Measurements from ENCODE around the gene TCF7L2. TPM values are rescaled to one million over a fixed set of nuclear protein-coding genes. Genes with fewer than 3 reads are reported as not detected.

Gene TCF7L2
- total RNA-seq, 1 donor from 2014 or later: 1.3 TPM

DNA sequence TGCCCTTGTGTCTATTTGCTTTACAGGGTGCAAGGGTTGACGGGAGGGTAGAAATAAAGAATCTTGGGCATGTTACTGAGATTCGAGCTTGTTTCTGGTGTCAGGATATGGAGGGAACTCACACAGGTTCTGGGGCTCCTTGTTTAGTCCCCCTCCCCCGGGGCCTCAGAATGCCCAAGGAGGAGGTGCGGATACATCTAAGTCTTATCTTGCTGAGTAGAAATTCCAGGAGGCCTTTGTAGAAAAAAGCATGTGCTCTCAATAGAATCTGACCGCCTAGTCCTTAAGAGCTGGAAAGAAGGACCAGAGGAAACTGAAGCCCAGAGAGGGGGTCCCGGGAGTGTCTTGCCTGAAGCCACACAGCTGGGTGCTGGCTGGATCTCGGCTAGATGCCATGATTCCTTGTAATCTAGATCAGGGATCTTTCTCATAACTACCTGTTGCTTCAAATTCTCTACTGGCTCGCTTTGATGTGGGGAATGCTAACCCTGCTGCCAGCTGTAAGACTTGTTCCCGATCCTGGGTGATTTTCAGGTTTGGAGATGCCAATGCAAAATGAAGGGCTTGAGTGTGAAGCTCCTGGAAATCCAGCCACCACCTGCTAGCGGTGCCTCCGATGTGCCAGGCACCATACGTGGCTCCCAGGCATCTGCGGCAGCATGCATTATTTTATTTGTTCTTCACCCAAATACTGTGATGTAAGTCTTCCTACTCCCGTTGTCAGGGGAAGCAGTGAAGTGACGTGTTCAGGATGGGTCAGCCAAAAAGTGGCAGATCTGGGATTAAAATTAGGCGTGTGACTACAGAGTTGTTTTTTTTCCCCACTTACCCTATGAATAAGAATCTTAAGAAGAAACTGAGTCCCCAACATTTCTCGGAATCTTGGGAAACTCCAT is 226.0 kb downstream of the TCF7L2 start:
- no peak for DNase-seq (ENCODE audit: low read depth in 2 of 2)

DNA sequence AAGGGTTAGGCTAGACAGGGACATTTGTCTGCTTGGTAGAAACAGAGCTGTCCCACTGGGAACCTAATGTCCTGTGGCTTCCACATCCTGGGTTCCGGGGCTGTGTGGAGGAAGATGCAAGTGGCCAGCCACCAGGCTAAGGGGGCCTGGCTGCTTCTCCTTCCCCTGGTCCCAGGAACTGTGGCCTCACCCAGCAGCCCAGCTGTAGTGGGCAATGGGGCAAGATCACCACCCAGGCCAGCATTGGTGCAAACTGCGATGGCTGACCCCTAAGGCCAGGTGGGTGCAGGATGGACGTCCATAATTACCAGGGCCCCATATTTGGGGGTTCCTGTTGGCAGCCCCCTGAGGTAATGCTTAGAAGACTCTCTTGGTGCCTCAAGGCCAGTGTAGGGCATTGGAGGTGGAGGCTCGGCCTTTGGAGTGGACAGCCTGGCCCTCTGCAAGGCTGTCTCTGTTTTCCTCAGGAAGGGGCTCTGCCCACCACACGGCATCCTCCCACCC is 226.7 kb downstream of the TCF7L2 start:
- DNase-seq (ENCODE audit: low read depth in 2 of 2): no peak

DNA sequence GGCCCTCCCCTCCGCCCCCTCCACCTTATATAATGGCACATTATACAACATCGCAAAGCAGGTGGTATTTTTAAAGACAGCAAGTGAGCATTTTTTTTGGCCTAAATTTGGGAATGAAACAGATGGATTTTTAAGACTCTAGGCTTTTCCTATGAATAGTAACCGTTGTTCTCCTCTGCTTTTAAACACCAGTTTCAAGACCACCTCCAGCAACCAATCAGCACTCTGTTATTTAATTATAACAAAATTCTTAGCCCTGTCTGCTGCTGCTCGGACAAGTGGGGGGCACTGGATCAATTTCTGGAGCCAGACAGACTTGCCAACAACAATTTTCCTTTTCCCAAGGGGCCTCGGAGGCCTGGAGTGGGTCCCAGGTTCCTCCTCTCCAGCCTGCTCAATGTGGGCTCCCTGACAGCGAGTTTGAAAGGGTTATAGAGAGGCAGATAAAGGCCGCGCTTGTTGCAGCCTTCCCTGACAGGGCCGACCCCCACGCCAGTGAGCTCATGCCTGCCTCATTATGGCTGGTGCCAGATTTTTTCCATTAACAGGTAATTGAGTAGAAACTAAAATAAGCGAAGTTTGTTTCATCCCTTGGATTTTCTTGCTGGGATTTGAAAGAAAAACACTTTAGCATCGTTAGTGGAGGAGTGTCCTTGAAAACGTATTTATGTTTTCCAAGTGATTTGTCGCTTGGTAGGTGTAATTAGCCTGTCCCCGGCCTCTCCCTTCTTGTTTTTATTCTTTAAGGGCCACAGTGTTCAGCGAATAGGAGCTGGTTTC is 227.3 kb downstream of the TCF7L2 start:
- DNase-seq (ENCODE audit: low read depth in 2 of 2): no peak

DNA sequence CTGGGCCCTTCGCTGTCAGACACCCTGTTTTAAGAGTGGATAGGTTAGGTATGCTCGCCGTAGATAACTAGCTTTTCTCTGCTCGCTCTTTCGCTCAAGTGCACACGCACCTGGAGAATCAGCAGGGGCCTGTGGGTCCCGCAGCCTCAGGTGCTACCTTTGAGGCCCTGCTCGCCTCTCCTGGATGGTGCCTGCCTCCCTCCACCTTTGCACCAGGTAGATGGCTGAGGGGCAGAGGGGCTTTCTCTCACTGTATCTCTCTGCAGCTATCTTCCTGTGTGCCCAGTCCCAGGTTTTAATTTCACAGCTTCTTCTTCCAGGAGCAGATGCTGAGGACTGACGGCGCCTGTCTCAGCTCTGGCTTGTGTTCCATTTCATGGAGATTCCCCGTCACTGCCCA is 227.9 kb downstream of the TCF7L2 start:
- no peak for DNase-seq (ENCODE audit: low read depth in 2 of 2)

DNA sequence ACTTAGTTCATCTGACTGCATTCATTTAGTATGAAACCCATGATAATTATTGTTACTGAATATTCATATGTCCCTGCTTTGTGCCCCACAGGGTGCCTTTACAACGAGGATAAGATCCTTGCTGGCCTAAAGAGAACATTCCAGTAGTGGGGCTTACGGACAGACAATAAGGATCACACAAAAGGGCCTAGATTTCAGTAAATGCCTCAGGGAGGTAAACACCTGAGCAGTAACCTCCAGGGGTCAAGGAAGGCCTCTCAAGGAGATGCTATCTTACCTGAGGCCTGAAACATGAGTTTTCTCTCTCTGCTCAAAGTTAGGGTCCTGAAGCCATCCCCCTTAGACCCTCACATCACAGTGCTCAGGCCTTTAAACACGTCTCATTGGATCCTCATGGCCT is 228.7 kb downstream of the TCF7L2 start:
- no peak for DNase-seq (ENCODE audit: low read depth in 2 of 2)

DNA sequence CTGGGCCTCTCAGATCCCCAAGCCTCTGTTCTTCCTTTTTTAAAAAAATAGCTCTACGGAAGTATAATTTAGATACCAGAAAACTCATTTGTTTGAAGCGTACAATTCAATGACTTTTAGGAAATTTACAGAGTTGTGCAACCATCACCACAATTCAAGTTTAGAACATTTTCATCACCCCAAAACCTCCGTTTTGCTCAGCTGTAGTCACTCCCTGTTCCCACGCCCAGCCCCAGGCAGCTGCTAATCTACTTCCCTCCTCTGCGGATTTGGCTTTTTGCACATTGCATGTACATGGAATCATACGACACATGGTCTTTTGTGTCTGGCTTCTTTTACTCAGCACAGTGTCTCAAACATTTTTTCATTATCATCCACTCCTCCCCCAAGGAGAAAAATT is 229.2 kb downstream of the TCF7L2 start:
- no peak for DNase-seq (ENCODE audit: low read depth in 2 of 2)

DNA sequence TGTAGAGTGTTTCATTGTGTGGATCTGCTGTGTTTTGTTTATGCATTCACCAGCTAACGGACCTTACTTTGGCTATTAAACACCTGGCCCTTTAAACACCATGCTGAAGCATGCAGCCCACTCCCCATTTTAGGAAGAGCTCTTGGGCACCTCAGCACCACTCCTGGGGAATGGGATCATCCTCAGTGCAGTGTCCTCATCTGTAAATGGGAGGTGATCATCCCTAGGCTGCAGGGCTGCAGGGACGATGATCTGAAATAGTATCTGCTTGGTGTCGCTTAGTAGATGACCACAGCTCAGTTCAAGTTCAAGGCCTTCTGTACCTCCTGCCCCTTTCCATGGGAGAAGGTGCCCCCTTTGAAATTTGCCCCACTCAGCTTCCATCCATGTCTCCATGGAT is 229.9 kb downstream of the TCF7L2 start:
- DNase-seq (ENCODE audit: low read depth in 2 of 2): no peak

DNA sequence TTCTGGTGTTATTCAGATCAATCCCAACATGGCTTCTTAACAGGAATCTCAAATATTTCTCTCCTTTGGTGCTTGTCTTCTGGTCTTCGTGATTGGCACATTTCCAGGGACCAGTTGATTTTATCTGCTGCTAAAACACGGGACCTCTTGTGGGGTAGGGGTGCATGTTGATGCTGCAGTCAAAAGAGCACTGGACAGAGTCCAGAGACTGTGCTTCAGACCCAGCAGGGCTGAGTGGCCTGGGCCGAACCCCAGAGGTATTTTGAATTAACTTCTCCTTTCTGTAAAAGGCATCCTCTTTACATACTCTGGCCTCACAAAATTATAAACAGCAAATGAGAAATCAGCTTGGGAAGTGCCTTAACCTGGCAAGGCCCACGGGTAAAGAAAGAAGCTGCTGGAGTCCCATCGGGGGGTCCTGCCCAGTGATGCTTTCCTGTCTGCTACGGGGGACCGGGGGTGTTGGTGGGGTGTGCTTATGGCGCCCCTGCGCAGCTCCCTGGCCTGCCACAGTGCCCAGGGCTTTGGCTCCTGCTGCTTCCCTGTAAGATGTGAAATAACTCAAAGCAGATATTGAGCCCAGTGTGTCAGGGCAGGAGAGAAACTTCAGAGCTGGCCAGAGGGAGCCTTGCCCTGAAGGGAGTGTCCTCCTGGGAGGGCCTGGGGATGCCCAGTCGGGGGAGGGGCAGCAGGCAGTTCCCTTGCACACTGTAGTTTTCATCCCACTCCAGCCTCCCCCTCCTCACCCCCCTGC is 230.5 kb downstream of the TCF7L2 start:
- no peak for DNase-seq (ENCODE audit: low read depth in 2 of 2)

DNA sequence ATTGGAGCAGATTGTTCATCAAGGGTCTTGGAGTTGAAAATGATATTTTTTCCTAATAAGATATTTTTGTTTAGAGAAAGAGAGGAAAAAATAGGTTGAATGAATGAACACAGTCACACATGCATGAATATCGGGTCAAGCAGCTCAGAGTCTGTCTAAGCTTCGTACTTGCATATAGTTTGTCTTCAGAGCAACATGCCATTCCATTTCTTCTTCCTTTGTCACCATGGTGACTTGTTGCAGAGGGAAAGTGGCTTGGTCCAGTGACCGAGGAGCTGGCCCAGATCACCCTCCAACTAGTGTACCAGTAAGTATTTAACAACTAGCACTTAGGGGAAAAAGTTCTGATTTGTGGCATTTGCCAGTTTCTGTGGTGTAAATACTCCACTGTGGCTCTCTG is 232.1 kb downstream of the TCF7L2 start:
- no peak for DNase-seq (ENCODE audit: low read depth in 2 of 2)

DNA sequence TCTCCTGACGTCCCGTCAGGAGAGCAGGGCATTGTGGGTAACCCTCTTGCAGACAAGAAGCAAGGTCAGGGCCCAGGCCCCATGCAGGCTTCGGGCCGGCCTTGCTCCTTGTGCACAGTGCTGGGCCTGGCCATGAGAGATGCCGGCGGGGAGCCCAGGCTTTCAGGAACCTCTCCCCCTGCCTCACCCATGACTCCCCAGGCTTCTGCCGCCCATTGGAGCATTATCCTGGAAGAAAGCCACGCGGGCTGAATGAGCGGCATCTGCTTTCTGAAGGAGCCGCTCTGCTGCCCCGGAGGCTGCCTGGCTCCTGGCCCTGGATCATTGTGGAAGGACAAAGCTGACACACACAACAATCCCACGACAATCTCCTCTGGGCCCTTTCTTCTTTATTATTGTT is 233.5 kb downstream of the TCF7L2 start:
- no peak for DNase-seq (ENCODE audit: low read depth in 2 of 2)

DNA sequence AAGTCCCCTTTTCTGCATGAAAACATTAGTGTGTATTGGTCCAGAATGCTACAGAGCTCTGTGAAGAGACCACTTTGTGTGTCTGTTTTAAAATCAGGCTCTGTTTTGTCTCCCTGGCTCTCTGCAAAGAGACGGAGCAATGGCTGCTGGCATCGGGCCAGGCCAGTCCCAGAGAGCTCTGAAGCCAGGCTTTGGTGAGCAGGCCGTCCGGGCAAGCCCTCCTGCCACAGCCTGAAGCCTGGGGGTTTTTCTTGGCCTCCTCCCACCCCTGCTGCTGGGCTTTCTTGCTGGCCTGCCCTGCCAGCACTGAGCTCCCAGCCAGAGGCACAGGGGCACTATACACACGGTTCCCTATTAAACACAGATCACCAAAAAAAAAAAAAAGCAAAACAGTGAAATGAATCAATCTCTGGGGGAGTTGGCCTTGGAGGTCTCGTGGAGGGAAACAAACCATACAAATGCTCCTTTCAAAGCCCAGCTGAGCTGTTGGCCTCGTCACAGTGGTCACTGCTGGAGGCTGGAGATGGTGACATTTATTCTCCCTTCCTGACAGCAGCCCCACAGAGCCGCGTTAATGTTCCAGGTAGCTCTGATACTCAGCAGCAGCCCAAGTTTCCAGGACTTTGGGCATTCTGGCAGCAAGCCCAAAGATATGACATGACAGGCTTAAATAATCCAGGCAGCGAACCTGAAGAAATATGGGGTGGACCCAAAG is 237.2 kb downstream of the TCF7L2 start:
- DNase-seq (ENCODE audit: low read depth in 2 of 2): peak in 1 of 2 donors; percentile 23

DNA sequence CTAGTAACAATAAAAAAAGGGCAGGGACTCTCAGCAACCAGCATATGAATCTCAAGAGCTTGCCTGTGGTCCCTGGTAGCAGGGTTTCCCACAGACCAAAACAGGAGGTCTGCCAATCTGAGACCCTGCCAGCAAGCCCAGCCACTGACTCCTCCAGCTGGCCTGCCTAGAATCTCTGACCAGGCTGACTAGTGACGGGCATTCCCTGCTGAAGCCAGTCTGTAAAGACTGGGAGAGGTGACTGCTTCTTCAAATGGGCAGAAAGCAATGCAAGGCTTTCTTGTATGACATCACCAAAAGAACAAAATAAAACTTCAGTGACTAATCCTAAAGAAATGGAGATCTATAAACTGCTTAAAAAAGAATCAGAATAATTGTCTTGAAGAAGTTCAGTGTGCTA is 249.4 kb downstream of the TCF7L2 start:
- DNase-seq (ENCODE audit: low read depth in 2 of 2): no peak

DNA sequence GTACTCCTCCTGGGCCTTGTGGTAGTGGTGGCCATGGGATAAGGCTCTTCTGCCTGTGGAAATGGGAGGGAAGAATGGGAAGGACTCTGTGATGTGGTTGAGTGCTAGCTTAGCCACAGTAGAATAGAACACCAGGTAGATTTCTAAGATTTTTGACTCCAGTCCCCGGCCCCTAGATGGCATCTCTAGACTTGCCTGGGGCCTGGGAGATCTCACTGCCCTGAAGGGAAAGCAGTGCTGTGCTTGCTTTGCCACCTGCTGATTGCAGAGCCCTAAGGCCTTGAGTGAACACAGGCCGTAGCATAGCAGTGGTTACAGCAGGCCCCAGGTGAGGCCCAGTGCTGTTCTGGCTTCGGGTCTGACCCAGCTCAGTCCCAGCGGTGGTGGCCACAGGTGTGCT is 252.0 kb downstream of the TCF7L2 start:
- no peak for DNase-seq (ENCODE audit: low read depth in 2 of 2)

DNA sequence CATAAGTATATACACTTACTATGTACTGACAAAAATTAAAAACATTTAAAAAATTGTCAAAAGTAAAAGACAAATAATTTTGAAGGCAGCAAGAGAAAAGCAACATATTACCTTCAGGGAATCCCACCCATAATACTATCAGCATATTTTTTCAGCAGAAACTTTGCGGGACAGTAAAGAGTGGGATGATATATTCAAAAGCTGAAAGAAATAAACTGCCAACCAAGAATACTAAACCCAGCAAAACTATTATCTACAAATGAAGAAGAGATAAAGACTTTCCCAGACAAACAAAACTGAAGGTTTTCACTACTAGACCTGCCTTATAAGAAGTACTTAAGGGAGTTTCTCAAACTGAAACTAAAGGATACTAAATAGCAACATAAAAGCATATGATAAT is 257.9 kb downstream of the TCF7L2 start:
- DNase-seq (ENCODE audit: low read depth in 2 of 2): no peak

DNA sequence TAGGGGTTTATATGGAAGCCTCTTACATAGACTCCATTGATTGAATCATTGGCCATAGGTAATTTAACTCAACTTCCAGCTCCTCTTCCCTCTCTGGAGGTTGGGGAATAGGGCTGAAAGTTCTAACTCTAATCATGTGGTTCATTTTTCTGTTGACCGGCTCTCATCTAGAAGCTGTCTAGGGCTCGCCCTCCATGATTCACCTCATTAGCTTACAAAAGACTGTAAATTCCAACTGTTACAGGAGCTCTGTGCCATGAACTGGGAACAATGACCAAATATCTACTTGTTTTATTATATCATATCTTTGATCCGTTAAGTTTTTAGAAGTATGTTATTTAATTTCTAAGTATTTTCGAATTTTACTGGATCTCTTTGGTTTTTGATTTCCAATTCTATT is 263.0 kb downstream of the TCF7L2 start:
- DNase-seq (ENCODE audit: low read depth in 2 of 2): peak in 1 of 2 donors; percentile 14

DNA sequence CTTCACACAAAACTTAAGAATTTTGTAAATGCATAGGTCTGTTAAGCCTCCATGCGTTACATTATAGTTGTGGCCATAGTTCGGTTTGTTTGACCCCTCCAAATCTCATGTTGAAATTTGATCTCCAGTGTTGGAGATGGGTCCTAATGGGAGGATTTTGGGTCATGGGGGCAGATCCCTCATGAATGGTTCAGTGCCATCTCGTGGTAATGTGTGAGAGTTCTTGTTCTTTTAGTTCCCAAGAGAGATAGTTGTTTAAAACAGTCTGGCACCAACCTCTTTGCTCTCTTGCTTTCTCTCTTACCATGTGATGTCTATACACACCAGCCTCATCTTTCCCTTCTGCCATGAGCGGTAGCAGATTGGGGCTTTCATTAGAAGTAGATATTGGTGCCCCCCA is 264.3 kb downstream of the TCF7L2 start:
- DNase-seq (ENCODE audit: low read depth in 2 of 2): no peak

DNA sequence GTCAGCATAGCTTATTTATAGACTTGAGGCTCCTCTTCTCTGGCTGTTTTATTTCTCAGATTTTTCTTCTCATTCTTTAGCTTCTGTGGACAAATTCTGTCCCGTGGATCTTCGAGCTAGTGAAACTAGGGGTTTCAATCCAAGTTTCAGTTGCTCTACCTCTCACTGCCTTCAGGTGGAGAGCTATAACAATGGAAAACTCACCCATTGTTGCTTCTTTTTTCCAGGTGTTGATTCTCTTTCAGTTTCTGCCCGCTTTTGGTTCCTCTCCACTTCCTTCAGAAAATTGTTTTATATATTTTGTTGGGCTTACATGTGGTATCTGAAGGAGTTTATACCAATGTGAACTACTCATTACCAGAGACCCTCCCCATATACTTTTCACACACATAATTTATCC is 266.1 kb downstream of the TCF7L2 start:
- peak; percentile 21 to 45 for DNase-seq (ENCODE audit: low read depth in 2 of 2)

Data from dermis microvascular lymphatic vessel endothelial cell (primary cell).